Measurements from ENCODE around the gene CUX1.

The CUX1 gene

GRCh38 chr7:102175423-102176170 lies 358.2 kb downstream of the CUX1 start:
- no peak overlapping the region for H3K27ac ChIP-seq (replicated peaks)
- no peak for TF ChIP-seq CTCF (IDR thresholded peaks at IDR 0.05; ENCODE audit: insufficient read depth, low read length)
- no peak overlapping the region for H3K4me3 ChIP-seq (replicated peaks; ENCODE audit: insufficient read depth, low read length)

GRCh38 chr7:102178410-102178809 lies 361.0 kb downstream of the CUX1 start:
- H3K27me3 ChIP-seq (ENCODE audit: insufficient read depth, poor library complexity, severe bottlenecking): no peaks in the 10 kb centered on the region
- no peak overlapping the region for H3K27ac ChIP-seq (replicated peaks)
- DNase-seq (ENCODE audit: low read depth in 1 of 2, low spot score in 1 of 2): no peak
- no peak overlapping the region for H3K4me3 ChIP-seq (replicated peaks; ENCODE audit: insufficient read depth, low read length)
- TF ChIP-seq GABPA (IDR thresholded peaks at IDR 0.05; ENCODE audit: low read depth): no peak
- TF ChIP-seq SPI1 (IDR thresholded peaks at IDR 0.05; ENCODE audit: borderline replicate concordance, low read depth): no peak
- TF ChIP-seq CTCF (IDR thresholded peaks at IDR 0.05; ENCODE audit: insufficient read depth, low read length): no peak
- TF ChIP-seq REST (IDR thresholded peaks at IDR 0.05; ENCODE audit: insufficient replicate concordance, low read depth): no peak
- no peak for TF ChIP-seq POLR2AphosphoS5 (IDR thresholded peaks at IDR 0.05; ENCODE audit: low read depth)

More at GRCh38 chr7:102175423-102176170, 358.2 kb downstream of the CUX1 start:
- no peaks in the 10 kb centered on the region for H3K27me3 ChIP-seq (ENCODE audit: insufficient read depth, poor library complexity, severe bottlenecking)
- no peak for DNase-seq (ENCODE audit: low read depth in 1 of 2, low spot score in 1 of 2)

GRCh38 chr7:102180727-102181126 lies 363.3 kb downstream of the CUX1 start:
- Histone ChIP-seq H3K27ac (replicated peaks) (no peak overlapping the region), H3K4me3 (replicated peaks; ENCODE audit: insufficient read depth, low read length) (no peak overlapping the region), H3K27me3 (ENCODE audit: insufficient read depth, poor library complexity, severe bottlenecking) (no peaks in the 10 kb centered on the region)
- no peak for DNase-seq (ENCODE audit: low read depth in 1 of 2, low spot score in 1 of 2)
- TF ChIP-seq REST (IDR thresholded peaks at IDR 0.05; ENCODE audit: insufficient replicate concordance, low read depth) (no peak), CTCF (IDR thresholded peaks at IDR 0.05; ENCODE audit: insufficient read depth, low read length) (no peak), SPI1 (IDR thresholded peaks at IDR 0.05; ENCODE audit: borderline replicate concordance, low read depth) (no peak), GABPA (IDR thresholded peaks at IDR 0.05; ENCODE audit: low read depth) (no peak), POLR2AphosphoS5 (IDR thresholded peaks at IDR 0.05; ENCODE audit: low read depth) (no peak)

GRCh38 chr7:102181517-102181916 lies 364.1 kb downstream of the CUX1 start:
- no peaks in the 10 kb centered on the region for H3K27me3 ChIP-seq (ENCODE audit: insufficient read depth, poor library complexity, severe bottlenecking)
- DNase-seq (ENCODE audit: low read depth in 1 of 2, low spot score in 1 of 2): no peak
- TF ChIP-seq GABPA (IDR thresholded peaks at IDR 0.05; ENCODE audit: low read depth) (no peak), REST (IDR thresholded peaks at IDR 0.05; ENCODE audit: insufficient replicate concordance, low read depth) (no peak), CTCF (IDR thresholded peaks at IDR 0.05; ENCODE audit: insufficient read depth, low read length) (no peak), SPI1 (IDR thresholded peaks at IDR 0.05; ENCODE audit: borderline replicate concordance, low read depth) (no peak), POLR2AphosphoS5 (IDR thresholded peaks at IDR 0.05; ENCODE audit: low read depth) (no peak)
- no peak overlapping the region for H3K4me3 ChIP-seq (replicated peaks; ENCODE audit: insufficient read depth, low read length)
- no peak overlapping the region for H3K27ac ChIP-seq (replicated peaks)

All from HL-60 (cell line).